GM19193 (cell line): ENCODE data around the gene PPP3R2.

Source experiments
- POLR2A ChIP-seq: IDR thresholded peaks from 4 replicates; pipeline ENCODE4 v1.6.1; 2011; ENCODE audit not compliant: insufficient read depth, insufficient read length; ENCODE audit errors: extremely low read depth

PPP3R2 gene

DNA sequence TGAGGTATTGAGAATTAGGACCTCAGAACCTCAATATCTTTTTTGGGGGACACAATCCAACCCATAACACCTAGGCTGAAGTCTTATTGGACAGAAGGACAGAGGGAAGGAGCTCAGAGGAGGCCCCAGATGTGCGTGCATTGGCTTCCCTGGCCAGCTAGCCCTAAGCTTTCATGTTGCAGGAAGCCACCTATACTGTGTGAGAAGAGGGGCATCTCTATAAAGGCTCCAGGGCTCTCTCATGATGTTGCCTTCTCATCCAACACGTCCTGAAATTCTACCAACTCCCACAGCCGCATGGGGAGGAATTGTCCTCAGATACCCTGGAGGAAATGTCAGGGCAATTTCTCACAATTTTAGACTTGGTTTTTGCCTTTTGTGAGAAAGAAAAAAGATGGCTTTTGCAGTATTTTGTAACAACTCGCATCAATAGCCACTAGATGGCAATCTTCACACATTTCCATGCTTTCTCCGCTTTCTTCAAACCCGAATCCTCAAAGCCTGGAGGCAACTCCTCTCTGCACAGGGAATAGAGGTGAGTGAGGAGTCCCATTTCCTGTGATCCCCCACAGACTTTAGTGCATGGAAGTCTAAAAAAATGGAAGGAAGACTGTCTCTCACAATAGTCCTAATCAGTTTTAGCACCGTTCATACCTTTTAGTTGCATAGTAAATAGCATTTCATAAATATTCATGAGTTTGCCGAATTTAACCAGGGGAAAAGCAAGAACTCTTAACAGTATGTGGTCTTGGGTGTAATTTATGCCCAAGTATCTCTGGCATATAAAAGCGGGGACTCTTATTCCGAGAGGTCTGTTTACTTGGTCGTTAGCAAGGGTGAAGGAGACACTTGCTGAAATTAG is 7.4 kb upstream of the PPP3R2 start:
- TF ChIP-seq POLR2A = no peak

GRCh38 chr9:101593345-101593744 is 1.4 kb downstream of the PPP3R2 start:
- no peak for TF ChIP-seq POLR2A

DNA sequence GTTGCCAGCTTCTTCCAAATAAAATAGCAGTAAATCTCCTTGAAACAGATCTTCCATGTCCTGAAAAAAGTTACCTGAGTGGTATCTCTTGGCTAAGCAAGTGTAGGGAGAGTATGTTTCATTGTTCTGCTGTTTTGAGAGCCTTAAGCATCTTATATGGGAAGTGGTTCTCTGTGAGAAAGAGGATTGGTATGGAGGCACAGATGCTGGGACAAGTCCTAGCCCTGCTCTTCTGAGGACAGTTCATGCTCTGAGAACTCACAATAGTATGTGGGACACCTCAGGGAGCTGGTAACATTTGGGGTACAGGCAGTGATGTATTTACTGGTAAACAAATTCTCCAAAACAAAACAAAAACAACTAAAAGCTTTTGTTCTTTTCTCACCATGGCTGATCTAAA is 2.0 kb downstream of the PPP3R2 start:
- TF ChIP-seq POLR2A = no peak

DNA sequence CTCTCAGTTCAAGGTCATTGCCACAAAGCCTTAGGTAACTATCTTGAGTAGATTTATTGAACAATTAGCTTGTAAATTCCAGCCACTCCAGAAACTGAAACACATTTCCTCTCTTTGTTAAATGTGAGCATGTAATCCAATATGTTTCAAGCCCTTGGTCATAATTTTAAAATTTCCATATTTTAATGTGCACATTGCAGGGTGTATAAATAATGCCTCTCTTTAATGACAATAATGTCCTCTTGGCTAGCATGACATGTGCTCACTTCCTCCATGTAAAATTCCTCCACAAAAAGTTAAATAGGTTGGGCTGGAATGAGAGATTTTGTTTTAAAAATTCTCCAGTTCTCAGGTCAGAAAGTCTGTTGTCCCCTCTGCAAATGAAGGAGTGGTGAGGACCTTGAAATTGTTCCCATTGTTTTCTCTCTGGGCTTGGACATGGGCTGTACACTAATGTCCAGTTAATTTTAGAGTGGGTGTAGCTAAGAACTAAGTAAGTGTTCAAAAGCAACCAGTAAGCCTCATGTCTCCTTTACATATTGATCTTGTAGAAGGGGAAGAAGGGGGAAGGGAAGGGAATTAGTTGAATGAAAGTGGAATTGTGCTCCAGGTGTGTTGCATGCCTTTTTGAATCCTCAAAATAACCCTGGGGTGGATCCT is 2.9 kb downstream of the PPP3R2 start:
- no peak for TF ChIP-seq POLR2A

DNA sequence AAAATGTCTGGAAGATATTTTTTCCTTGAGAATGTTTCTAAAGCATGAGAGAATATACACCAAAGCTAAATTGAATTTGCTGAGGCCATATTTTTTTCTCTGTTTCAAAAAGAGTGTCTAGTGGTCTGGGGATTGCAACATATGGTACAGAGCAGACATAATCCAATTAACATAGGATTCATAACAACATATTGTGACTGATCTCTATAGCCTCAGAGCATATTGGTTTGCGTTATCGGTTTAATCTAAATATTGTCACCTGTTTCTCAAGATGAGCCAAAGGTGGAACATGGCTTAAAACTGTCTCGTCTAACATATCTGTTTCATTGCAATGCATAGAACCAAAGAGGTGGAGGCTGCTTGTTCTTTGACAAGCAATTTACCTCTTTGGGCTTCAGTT is 3.9 kb downstream of the PPP3R2 start:
- no peak for TF ChIP-seq POLR2A

DNA sequence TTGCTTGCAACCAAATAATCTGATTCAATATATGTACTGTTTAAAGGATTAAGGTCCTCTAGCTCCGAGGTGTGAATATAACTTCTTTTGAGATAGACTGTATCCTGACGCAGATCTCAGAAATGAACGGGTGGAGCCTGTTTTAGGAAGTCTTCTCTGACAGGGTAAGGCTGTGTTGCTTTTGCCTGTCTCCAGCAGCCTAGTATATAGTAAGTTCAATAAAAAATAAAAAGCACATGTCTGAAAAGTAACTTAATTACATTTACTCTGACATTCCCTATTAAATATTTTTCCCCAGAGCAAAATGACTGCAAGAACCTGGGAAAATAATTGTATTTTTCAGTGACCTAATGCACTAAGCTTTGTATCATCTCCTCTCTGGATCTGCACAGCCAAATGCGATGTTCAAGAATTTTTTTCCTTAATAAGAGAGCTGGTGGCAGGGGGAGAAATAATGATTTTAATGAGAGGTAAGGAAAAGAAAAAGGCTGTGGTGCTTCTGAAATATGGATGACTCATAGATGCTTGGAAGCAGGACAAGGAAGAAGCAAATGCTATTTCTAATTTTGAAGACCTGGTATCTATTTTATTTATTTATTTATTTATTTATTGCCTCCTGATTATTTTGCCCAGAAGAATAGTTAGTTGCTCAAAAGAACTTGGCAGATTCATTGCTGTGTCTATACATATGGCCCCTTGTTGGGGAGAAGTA is 7.3 kb downstream of the PPP3R2 start:
- TF ChIP-seq POLR2A = no peak

- TF ChIP-seq POLR2A = no peak
Measured at GRCh38 chr9:101586651-101587050, 8.1 kb downstream of the PPP3R2 start.

DNA sequence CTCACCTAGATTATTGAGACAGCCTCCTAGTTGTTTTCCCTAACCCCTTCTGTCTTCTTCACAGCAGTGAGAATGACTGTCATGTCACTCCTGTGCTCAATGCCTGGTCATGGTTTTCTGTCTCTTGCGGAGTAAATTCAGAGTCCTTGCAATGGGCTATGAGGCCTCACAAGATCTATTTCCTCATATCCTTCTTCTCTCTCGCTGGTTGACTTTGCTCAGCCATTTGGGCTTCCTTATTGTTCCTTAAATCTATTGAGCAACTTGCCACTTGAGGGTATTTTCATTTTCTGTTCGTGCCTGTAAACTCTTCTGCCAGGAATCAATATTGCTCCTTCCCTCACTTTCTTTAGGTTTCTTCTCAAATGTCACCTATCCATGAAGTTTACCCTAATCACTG is 9.0 kb downstream of the PPP3R2 start:
- TF ChIP-seq POLR2A = no peak

DNA sequence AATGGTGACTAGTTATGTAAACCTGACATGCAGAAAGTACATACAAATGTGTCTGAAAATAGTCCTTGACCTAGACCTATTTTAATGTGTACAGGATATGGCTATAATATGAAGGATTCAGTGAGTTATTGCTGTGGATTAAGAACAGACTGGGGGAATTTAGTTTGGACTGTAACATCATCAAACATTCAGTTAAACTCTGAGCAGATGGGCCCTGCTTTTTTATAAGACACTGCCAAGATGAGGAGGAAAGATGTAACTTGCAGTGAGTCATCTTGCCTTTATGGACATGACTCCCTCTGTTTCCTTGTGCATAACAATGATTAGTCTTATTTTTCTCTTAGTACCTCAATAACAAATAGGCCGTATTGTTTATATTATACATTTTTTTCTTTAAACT is 12.2 kb downstream of the PPP3R2 start:
- no peak for TF ChIP-seq POLR2A

GRCh38 chr9:101579711-101580545 is 14.8 kb downstream of the PPP3R2 start:
- no peak for TF ChIP-seq POLR2A

DNA sequence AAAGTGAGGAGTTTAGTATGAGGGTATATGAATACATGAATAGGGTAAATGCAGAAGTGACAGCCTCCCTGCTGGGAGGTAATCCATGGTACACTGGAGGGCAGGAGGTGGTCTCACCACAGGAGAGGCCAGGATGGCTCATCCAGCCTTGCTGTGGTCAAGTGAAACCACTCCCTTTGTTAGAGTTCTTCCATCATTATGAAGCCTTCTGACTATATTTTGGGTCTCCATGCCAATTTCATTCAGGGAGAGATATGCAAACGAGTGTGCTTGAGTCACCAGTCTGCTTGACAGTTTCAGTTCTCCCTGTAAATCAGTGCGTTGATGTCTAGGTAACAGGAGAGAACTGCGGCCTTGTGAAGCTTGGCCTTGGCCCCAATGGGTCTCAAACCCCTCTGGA is 16.4 kb downstream of the PPP3R2 start:
- TF ChIP-seq POLR2A = no peak

DNA sequence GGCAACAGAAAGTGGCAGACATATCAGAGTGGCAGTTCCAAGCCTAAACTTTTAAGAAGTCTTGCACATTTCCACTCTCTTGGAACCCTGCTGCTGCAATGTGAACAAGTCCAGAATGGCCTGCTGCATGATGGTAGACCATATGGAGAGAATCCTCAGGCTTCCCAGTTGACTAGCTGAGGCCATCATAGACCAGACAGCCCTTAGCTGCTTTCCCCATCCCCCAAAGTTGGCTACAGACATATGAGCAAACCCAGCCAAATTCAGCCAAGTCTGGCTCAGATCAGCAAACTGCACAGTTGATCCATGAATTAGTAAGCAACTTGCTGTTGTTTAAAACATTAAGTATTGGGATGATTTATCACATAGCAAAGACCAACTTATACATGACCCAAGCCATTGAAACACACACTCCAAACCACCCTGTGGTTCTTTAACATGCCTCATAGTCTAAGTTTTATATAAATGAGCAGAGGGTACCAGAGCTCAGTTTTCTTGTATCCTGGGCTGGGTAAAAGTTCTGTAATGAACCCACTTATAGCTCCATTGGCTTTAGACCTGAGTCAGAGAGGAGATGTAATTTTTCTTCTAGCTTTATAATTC is 19.9 kb downstream of the PPP3R2 start:
- no peak for TF ChIP-seq POLR2A

DNA sequence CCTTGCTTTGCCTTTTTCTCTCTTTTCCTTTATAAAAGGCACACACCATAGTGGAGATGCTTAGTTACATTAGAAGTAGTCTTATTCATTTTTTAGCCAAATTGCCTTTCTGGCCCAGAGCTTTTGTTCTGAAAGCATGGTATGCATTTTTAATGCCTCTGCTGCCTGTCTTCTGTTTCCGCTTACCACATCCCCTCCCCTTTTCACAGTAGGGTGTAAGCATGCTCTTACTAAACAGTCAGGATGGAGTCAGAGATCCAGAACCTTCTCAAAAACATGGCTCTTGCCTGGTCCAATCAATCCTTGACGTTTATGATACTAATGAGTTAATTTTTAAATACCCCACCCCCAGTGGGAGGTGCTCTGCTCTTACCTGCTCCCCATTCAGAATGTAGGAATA is 22.5 kb downstream of the PPP3R2 start:
- no peak for TF ChIP-seq POLR2A

GRCh38 chr9:101571114-101571513 is 23.7 kb downstream of the PPP3R2 start:
- TF ChIP-seq POLR2A = no peak
